Naive thymus-derived CD4-positive, alpha-beta T cell (primary cell): Measurements from ENCODE around the gene ETV6. TPM values are rescaled to one million over a fixed set of nuclear protein-coding genes. Genes with fewer than 3 reads are reported as not detected.

Source experiments
- ATAC-seq: fragments of 150-1000 bp; cut with Tn5 transposase; 2 replicates; pipeline ENCODE4 v1.10.0; 2021; ENCODE audit warnings: mild to moderate bottlenecking, moderate library complexity
- CTCF ChIA-PET: fragments of 350-600 bp; sonication (Branson Sonifier 250); formaldehyde crosslinking; loops from one replicate; lab custom pipeline; 2021; ENCODE audit warnings: antibody characterized with exemption; lab: Charles Lee
- POLR2A ChIA-PET: fragments of 350-600 bp; sonication (Branson Sonifier 250); formaldehyde crosslinking; loops from one replicate; lab custom pipeline; 2021; ENCODE audit warnings: antibody characterized with exemption, inconsistent platforms; lab: Charles Lee
- DNase-seq, 9 donors: peaks; one replicate each; pipeline versions ENCODE4 v3.0.0 to v3.0.0-alpha.2; 2020 to 2022; ENCODE audit warnings: mixed read lengths in 1 of 9
- H3K27ac ChIP-seq: one replicate; pipeline ENCODE4 v1.7.0; 2013; ENCODE audit warnings: mild to moderate bottlenecking, low read depth, low read length, moderate library complexity
- H3K27me3 ChIP-seq, 2 donors: one replicate each; pipeline ENCODE4 v1.7.0; 2013; ENCODE audit warnings: low read length in 2 of 2, mild to moderate bottlenecking in 2 of 2, moderate library complexity in 2 of 2; ENCODE audit not compliant: control insufficient read depth in 2 of 2, insufficient read depth in 2 of 2
- H3K36me3 ChIP-seq, 3 experiments: 1 replicate in 2 of 3; 2 replicates in 1 of 3; pipeline ENCODE4 v1.7.0; 2013; ENCODE audit warnings: low read length in 3 of 3, mild to moderate bottlenecking in 3 of 3, moderate library complexity in 1 of 3; ENCODE audit not compliant: insufficient read depth in 3 of 3, control insufficient read depth in 2 of 3
- H3K4me1 ChIP-seq, 2 donors: one replicate each; pipeline ENCODE4 v1.7.0; 2013; ENCODE audit warnings: low read length in 2 of 2, mild to moderate bottlenecking in 2 of 2, moderate library complexity in 1 of 2; ENCODE audit not compliant: control insufficient read depth in 2 of 2, insufficient read depth in 2 of 2
- H3K4me3 ChIP-seq: 2 replicates; pipeline ENCODE4 v1.7.0; 2013; ENCODE audit warnings: mild to moderate bottlenecking, low read length
- H3K9me3 ChIP-seq, 3 experiments: 1 replicate in 2 of 3; 2 replicates in 1 of 3; pipeline ENCODE4 v1.7.0; 2013; ENCODE audit warnings: low read length in 3 of 3; ENCODE audit not compliant: control insufficient read depth in 2 of 3
- H3K27ac Mint-ChIP-seq, 9 donors: one replicate each; pipeline ENCODE4 v1.8.0; 2020 to 2022; ENCODE audit warnings: mixed read lengths in 9 of 9, mild to moderate bottlenecking in 8 of 9, moderate library complexity in 5 of 9, inconsistent platforms in 2 of 9
- H3K27me3 Mint-ChIP-seq, 5 donors: one replicate each; pipeline ENCODE4 v1.8.0; 2021 to 2022; ENCODE audit warnings: mixed read lengths in 5 of 5, mild to moderate bottlenecking in 1 of 5
- H3K36me3 Mint-ChIP-seq, 5 donors: one replicate each; pipeline ENCODE4 v1.8.0; 2020 to 2022; ENCODE audit warnings: mixed read lengths in 5 of 5, mild to moderate bottlenecking in 3 of 5, inconsistent platforms in 1 of 5
- H3K4me1 Mint-ChIP-seq, 7 donors: one replicate each; pipeline ENCODE4 v1.8.0; 2020 to 2022; ENCODE audit warnings: mixed read lengths in 7 of 7, mild to moderate bottlenecking in 3 of 7, inconsistent platforms in 1 of 7
- H3K4me3 Mint-ChIP-seq, 10 donors: one replicate each; pipeline ENCODE4 v1.8.0; 2020 to 2022; ENCODE audit warnings: mild to moderate bottlenecking in 10 of 10, mixed read lengths in 10 of 10, moderate library complexity in 6 of 10, inconsistent platforms in 2 of 10
- H3K9me3 Mint-ChIP-seq, 11 donors: one replicate each; pipeline ENCODE4 v1.8.0; 2020 to 2022; ENCODE audit warnings: mixed read lengths in 11 of 11, mild to moderate bottlenecking in 4 of 11, inconsistent platforms in 1 of 11, moderate library complexity in 1 of 11
- intact Hi-C, 2 donors: fragments of 100-400 bp; cut with micrococcal nuclease; formaldehyde crosslinking; loops; one replicate each; pipeline ENCODE4 v1.15.1; 2023
- polyA plus RNA-seq, 2 donors: library from polyadenylated mRNA; unstranded; fragments of 300-500 nt; fragmentation: Illumina TruSeq; gene quantifications; one replicate each; pipeline ENCODE4 v1.2.3, GENCODE V29; 2021
- total RNA-seq, 6 experiments: library from RNA in 5 of 6; stranded (reverse) in 5 of 6; gene quantifications; 1 replicate in 5 of 6; 2 replicates in 1 of 6; pipeline ENCODE4 v1.2.3 and lab custom pipeline; 2021 to 2026

Gene ETV6
- total and polyA plus RNA-seq, 7 experiments from 2014 or later: 2.2 to 70.3 (median 25.3) TPM

DNA sequence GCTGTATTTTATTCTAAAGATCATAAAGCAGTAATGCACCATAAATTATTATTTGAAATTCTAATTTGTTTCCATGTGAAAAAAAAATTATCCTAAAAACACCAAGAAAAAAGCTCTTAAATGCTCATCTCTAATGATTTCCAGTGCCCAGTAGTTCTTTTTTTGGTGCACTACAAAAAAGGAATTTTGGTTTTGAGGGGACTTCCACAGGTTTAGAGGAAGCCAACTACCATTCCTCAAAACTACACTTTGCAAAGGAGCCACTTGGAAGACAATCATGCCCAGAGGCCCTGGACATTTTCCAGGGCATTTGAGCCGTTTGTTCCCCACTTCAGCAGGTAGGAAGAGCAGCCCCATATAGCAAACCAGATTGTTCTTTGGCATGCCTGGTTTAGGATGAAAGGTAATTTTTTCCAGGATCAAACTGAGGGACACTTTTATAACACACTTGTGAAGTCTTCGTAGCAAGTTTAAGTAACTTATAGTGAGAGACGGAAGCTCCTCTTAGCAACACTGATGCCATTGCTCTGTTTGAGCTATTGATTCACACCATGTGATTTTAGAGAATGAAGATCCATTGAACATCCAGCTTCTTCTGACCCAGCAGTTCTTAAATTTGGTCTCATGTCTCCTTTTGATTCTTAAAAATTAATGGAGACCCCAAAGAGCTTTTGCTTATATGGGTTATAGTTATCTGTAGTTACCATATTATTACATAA, 187.9 kb downstream of the ETV6 start:
- no peaks in the 10 kb centered on the region for H3K9me3 Mint-ChIP-seq
- CTCF ChIA-PET: no interaction called here
- DNase-seq (peak in 1 of 9 donors; percentile 3), ATAC-seq (no peak)
- no peak overlapping the region for H3K4me3 Mint-ChIP-seq
- H3K27me3 Mint-ChIP-seq: no peaks in the 10 kb centered on the region
- H3K36me3 Mint-ChIP-seq: peaks cover 15 to 54% (median 40%) of the 10 kb centered on the region in 5 donors
- intact Hi-C loops: loop anchor here in 1 of 2 donors (5.0 to 10.0 kb wide), 4 partner anchors 120 to 195 kb away; no protein-coding TSS in a partner anchor
- Histone ChIP-seq H3K27ac (no peak overlapping the region), H3K27me3 (no peaks in the 10 kb centered on the region), H3K4me1 (no peaks in the 10 kb centered on the region), H3K9me3 (no peaks in the 10 kb centered on the region), H3K4me3 (no peak overlapping the region), H3K36me3 (peaks cover 0 to 16% (median under 1%) of the 10 kb centered on the region in 3 experiments)
- POLR2A ChIA-PET: no interaction called here
- peaks cover 8 to 49% (median 29%) of the 10 kb centered on the region in 7 donors for H3K4me1 Mint-ChIP-seq
- peak overlapping the region in 3 of 9 donors; percentile 12 to 40 (median 28) for H3K27ac Mint-ChIP-seq

DNA sequence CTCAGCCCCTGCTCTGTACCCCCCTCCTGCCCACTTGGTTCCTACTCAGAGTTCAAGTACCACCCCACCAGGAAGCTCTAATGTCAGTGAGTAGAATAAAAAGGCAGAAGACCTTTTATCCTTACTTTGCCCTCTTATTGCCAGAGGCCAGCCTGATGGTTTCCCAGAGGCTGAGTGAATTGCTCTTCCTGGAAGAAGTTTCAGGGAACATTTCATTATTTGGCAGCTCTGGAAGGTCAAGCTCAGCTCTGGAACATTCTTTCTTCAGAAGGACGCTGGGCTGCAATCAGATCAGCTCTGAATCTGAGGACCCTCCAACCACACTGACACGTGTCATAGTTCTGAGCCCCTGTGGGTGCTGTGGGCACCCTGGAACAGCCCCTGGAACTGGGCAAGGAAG, 188.9 kb downstream of the ETV6 start:
- H3K27ac ChIP-seq: no peak overlapping the region
- POLR2A ChIA-PET: no interaction called here

DNA sequence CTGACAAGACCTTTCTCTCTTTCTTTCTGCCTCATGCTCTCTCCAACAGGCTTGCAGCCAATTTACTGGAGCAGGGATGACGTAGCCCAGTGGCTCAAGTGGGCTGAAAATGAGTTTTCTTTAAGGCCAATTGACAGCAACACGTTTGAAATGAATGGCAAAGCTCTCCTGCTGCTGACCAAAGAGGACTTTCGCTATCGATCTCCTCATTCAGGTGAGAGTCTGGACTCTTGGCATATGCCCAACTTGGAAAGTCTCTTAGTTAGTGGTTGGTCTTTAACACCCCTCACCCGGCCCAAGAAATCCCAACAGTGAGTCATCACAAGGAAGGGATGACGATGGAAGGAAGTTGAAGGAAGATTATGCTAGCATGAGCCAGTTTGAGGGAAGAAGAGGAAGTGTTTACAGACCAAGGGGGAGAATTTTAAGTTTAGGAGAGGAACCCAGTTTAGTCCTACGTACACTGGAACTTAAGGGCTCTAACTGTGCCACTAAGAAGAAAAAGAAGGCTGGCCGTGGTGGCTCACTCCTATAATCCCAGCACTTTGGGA, 189.7 kb downstream of the ETV6 start:
- Mint-ChIP-seq H3K9me3 (no peaks in the 10 kb centered on the region), H3K27me3 (no peaks in the 10 kb centered on the region), H3K27ac (no peak overlapping the region), H3K36me3 (peaks cover 18 to 64% (median 48%) of the 10 kb centered on the region in 5 donors), H3K4me3 (no peak overlapping the region), H3K4me1 (peaks cover 8 to 37% (median 22%) of the 10 kb centered on the region in 7 donors)
- DNase-seq: no peak
- ChIA-PET POLR2A (no interaction called here), CTCF (no interaction called here)
- Histone ChIP-seq H3K27me3 (no peaks in the 10 kb centered on the region), H3K27ac (no peak overlapping the region), H3K9me3 (no peaks in the 10 kb centered on the region), H3K36me3 (peaks cover 0 to 20% (median 6%) of the 10 kb centered on the region in 3 experiments), H3K4me3 (no peak overlapping the region), H3K4me1 (no peaks in the 10 kb centered on the region)
- intact Hi-C loops: loop anchor here in 1 of 2 donors (5.0 to 10.0 kb wide), 4 partner anchors 118 to 193 kb away; no protein-coding TSS in a partner anchor
- peak; percentile 59 for ATAC-seq

More for the DNA sequence above, 188.9 kb downstream of the ETV6 start:
- Histone ChIP-seq H3K4me1 (no peaks in the 10 kb centered on the region), H3K9me3 (no peaks in the 10 kb centered on the region), H3K4me3 (no peak overlapping the region), H3K27me3 (no peaks in the 10 kb centered on the region), H3K36me3 (peaks cover 0 to 20% (median 6%) of the 10 kb centered on the region in 3 experiments)
- Mint-ChIP-seq H3K4me3 (no peak overlapping the region), H3K27me3 (no peaks in the 10 kb centered on the region), H3K9me3 (no peaks in the 10 kb centered on the region), H3K36me3 (peaks cover 18 to 61% (median 42%) of the 10 kb centered on the region in 5 donors), H3K27ac (no peak overlapping the region), H3K4me1 (peaks cover 8 to 45% (median 26%) of the 10 kb centered on the region in 7 donors)
- intact Hi-C loops: loop anchor here in 1 of 2 donors (5.0 to 10.0 kb wide), 4 partner anchors 119 to 194 kb away; no protein-coding TSS in a partner anchor
- peak in 1 of 9 donors; percentile 4 for DNase-seq
- no peak for ATAC-seq
- CTCF ChIA-PET: interaction anchor here (0.5 kb wide), 1 partner anchor 256 kb away, joined by 3 read pairs; no protein-coding TSS in a partner anchor

DNA sequence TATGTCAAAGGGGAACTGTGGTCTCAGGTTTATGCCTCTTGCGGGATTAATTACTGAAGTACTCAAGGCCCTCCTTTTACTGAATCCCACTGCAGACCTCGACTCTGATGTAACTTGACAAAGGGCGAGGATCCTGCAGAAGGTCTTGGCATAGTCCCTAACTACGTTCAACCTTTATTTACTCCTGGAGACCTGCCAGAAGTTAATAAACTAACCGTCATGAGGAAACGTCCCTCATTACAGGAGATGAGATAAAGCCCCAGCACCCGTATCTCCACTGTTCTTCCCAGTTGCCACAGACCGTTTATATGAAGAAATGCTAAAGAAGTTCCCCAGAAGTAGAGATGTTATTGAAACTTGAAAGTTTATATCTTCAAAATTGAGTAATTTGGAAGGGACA, 190.9 kb downstream of the ETV6 start:
- Mint-ChIP-seq H3K36me3 (peaks cover 22 to 68% (median 48%) of the 10 kb centered on the region in 5 donors), H3K9me3 (no peaks in the 10 kb centered on the region), H3K4me1 (peaks cover 2 to 27% (median 14%) of the 10 kb centered on the region in 7 donors), H3K27ac (no peak overlapping the region), H3K27me3 (no peaks in the 10 kb centered on the region), H3K4me3 (no peak overlapping the region)
- H3K27me3 ChIP-seq: no peaks in the 10 kb centered on the region
- peak in 1 of 9 donors; percentile 8 for DNase-seq
- no peak for ATAC-seq
- ChIA-PET CTCF (no interaction called here), POLR2A (no interaction called here)
- intact Hi-C loops: no loop called here
- no peaks in the 10 kb centered on the region for H3K9me3 ChIP-seq
- H3K4me3 ChIP-seq: no peak overlapping the region
- H3K4me1 ChIP-seq: no peaks in the 10 kb centered on the region
- H3K27ac ChIP-seq: no peak overlapping the region
- H3K36me3 ChIP-seq: peaks cover 0 to 20% (median 6%) of the 10 kb centered on the region in 3 experiments

DNA sequence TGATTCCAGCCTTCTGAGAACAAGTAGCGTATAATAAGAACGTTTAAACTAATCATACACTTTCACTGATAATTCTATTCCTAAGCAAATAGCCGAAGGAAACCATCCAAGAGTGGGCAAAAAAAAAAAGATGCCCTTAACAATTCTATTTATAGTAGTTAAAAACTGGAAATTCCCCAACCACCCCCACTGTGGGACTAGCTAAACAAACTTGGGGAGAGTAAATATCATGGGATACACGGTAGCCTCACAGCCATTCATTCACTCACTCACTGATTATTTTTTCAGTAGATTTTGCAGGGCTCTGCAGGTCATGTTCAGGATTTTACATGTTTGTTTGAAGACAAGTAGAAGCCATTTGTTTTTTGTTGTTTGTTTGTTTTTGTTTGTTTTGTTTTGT, 197.0 kb downstream of the ETV6 start:
- Histone ChIP-seq H3K4me1 (no peaks in the 10 kb centered on the region), H3K4me3 (no peak overlapping the region), H3K27me3 (no peaks in the 10 kb centered on the region), H3K27ac (no peak overlapping the region), H3K9me3 (no peaks in the 10 kb centered on the region), H3K36me3 (peaks cover 0 to 8% (median 6%) of the 10 kb centered on the region in 3 experiments)
- Mint-ChIP-seq H3K27me3 (no peaks in the 10 kb centered on the region), H3K36me3 (peaks cover 13 to 57% (median 44%) of the 10 kb centered on the region in 5 donors), H3K4me1 (peaks cover 0 to 23% (median 2%) of the 10 kb centered on the region in 7 donors), H3K9me3 (no peaks in the 10 kb centered on the region), H3K4me3 (no peak overlapping the region), H3K27ac (no peak overlapping the region)
- ChIA-PET POLR2A (interaction anchor here (1.0 kb wide), 1 partner anchor 9 kb away, joined by 3 read pairs; no protein-coding TSS in a partner anchor), CTCF (no interaction called here)
- ATAC-seq: no peak
- DNase-seq: no peak
- intact Hi-C loops: no loop called here

DNA sequence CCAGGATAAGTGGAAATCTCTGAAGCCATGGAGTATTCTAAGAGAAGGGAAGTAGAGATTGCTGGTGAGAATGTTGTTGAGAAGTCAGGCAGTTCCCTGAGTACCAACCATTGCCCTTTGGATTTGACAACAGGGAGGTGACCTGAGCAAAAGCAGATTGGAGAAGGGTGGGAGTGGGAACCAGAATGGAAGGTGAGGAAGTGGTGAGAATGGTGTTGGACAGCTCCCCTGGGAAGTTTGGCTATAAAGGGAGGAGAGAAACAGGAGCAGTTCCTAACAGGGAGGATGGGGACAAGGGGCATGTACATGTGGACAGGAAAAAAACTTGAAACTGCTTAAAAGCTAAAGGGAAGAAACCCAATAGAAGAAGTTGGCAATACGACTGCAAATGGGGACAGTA, 198.1 kb downstream of the ETV6 start:
- Mint-ChIP-seq H3K36me3 (peaks cover 6 to 51% (median 41%) of the 10 kb centered on the region in 5 donors), H3K27ac (peak overlapping the region in 3 of 9 donors; percentile 1 to 48 (median 47)), H3K27me3 (no peaks in the 10 kb centered on the region), H3K9me3 (no peaks in the 10 kb centered on the region), H3K4me3 (no peak overlapping the region), H3K4me1 (peaks cover 0 to 17% (median 4%) of the 10 kb centered on the region in 7 donors)
- peaks cover 0 to 4% (median 2%) of the 10 kb centered on the region in 3 experiments for H3K36me3 ChIP-seq
- H3K4me1 ChIP-seq: no peaks in the 10 kb centered on the region
- ChIA-PET POLR2A (no interaction called here), CTCF (no interaction called here)
- no peaks in the 10 kb centered on the region for H3K9me3 ChIP-seq
- ATAC-seq (no peak), DNase-seq (no peak)
- H3K4me3 ChIP-seq: no peak overlapping the region
- intact Hi-C loops: no loop called here
- no peak overlapping the region for H3K27ac ChIP-seq
- H3K27me3 ChIP-seq: no peaks in the 10 kb centered on the region
